Testis (tissue), 3 donors: ENCODE data around the gene ADIRF. TPM values are rescaled to one million over a fixed set of nuclear protein-coding genes. Genes with fewer than 3 reads are reported as not detected.

Experiments
- DNase-seq: peaks from one replicate; pipeline ENCODE4 v3.0.0-alpha.2; 2019
- H3K27ac ChIP-seq, 2 donors: fragments of 200-600 bp; sonication (generic); one replicate each; pipeline ENCODE4 v1.5.1; 2019
- H3K27me3 ChIP-seq: fragments of 200-600 bp; sonication (generic); one replicate; pipeline ENCODE4 v1.5.1; 2019
- H3K36me3 ChIP-seq: fragments of 200-600 bp; sonication (generic); one replicate; pipeline ENCODE4 v1.5.1; 2017; ENCODE audit warnings: low read depth; ENCODE audit errors: missing control alignments
- H3K4me1 ChIP-seq: fragments of 200-600 bp; sonication (generic); one replicate; pipeline ENCODE4 v1.5.1; 2019
- H3K4me3 ChIP-seq, 2 donors: fragments of 200-600 bp; sonication (generic); one replicate each; pipeline ENCODE4 v1.5.1; 2017 to 2019
- H3K9me3 ChIP-seq: fragments of 200-600 bp; sonication (generic); one replicate; pipeline ENCODE4 v1.5.1; 2017
- POLR2A ChIP-seq: fragments of 450-650 bp; IDR thresholded peaks from one replicate; pipeline ENCODE4 v1.6.1; 2017; ENCODE audit warnings: antibody characterized with exemption, mild to moderate bottlenecking, moderate library complexity
- WGBS, 2 donors: methylation state at CpG; one replicate each; pipeline ENCODE4 v1.1.5; 2018; 5-methylcytosine and 5-hydroxymethylcytosine counted together
- intact Hi-C: fragments of 100-400 bp; cut with DNase I; formaldehyde crosslinking; loops from one replicate; pipeline ENCODE4 v1.15.1; 2023; ENCODE audit warnings: low total_unique reads
- polyA plus RNA-seq: library from polyadenylated mRNA; stranded (reverse); fragments of 350-450 nt; fragmentation: Illumina TruSeq; extraction: RNeasy Lipid Tissue Mini Kit (QIAGEN cat#74804); gene quantifications from one replicate; pipeline ENCODE4 v1.2.3, GENCODE V29; 2014; ENCODE audit warnings: low read depth, low replicate concordance; ENCODE audit not compliant: insufficient read depth
- total RNA-seq, 2 donors: library from RNA; depleted of rRNA; stranded (reverse); fragments of >200 nt; gene quantifications; one replicate each; pipeline ENCODE4 v1.2.3, GENCODE V29; 2016
- TF ChIP-seq, protein P1 (sequence below), 3 experiments: fragments of 450-650 bp in 2 of 3; fragments of 200-600 bp in 1 of 3; sonication (generic) in 1 of 3; IDR thresholded peaks; one replicate each; pipeline ENCODE4 v1.5.1; 2016 to 2019; ENCODE audit warnings: antibody characterized with exemption in 3 of 3, mild to moderate bottlenecking in 2 of 3, moderate library complexity in 1 of 3

Gene ADIRF
- total and polyA plus RNA-seq, 3 donors from 2014 or later = 21.4 to 85.6 (median 35.0) TPM

DNA sequence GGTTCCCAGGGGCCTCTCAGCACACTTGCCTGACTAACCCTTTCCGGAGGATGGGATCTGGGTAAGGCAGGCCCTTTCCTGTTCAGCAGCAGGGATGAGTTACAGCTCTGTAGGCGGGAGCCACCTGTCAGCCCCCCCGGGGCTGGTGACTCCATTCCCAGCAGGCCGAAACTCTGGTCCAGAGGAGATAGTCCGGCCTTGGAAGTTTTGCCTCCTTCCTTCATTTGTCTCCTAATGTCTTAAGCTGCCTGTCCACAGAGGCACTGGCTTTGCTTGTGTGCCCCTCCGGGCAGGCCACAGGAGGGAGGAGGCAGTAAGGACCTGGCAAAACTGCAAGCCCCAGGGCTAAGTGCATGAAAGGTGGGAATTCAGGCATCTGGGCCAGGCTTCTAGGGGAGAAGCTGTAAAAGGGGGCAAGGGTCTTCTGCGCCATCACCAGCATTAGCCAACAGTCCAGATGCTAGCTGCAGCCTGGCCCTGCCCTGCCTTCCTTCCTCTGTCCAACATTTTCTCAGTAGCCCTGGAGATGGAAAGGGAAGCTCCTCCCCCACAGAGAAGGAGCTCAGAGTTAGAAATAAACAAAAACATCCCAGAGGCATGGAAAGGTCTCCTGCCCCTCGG, 1.2 kb downstream of the ADIRF start:
- Histone ChIP-seq H3K27ac (peak overlapping the region; percentile 86 to 98), H3K4me3 (peak overlapping the region; percentile 66 to 80), H3K27me3 (no peaks in the 10 kb centered on the region), H3K4me1 (peaks cover 38% of the 10 kb centered on the region), H3K36me3 (no peaks in the 10 kb centered on the region), H3K9me3 (no peaks in the 10 kb centered on the region)
- 24 to 60% methylated on average over 6 to 8 of the region's 8 CpGs for WGBS, 2 donors
- TF ChIP-seq, protein P1, sequence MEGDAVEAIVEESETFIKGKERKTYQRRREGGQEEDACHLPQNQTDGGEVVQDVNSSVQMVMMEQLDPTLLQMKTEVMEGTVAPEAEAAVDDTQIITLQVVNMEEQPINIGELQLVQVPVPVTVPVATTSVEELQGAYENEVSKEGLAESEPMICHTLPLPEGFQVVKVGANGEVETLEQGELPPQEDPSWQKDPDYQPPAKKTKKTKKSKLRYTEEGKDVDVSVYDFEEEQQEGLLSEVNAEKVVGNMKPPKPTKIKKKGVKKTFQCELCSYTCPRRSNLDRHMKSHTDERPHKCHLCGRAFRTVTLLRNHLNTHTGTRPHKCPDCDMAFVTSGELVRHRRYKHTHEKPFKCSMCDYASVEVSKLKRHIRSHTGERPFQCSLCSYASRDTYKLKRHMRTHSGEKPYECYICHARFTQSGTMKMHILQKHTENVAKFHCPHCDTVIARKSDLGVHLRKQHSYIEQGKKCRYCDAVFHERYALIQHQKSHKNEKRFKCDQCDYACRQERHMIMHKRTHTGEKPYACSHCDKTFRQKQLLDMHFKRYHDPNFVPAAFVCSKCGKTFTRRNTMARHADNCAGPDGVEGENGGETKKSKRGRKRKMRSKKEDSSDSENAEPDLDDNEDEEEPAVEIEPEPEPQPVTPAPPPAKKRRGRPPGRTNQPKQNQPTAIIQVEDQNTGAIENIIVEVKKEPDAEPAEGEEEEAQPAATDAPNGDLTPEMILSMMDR (IDR thresholded peaks at IDR 0.05) = no peak
- intact Hi-C loops = loop anchor here (10.0 kb wide), 1 partner anchor 125 kb away; the partner anchor contains the start of genes GLUD1 and SHLD2
- no peak for DNase-seq

- Histone ChIP-seq H3K4me3 (peak overlapping the region; percentile 66 to 80), H3K27me3 (no peaks in the 10 kb centered on the region), H3K4me1 (peaks cover 38% of the 10 kb centered on the region), H3K27ac (peak overlapping the region; percentile 86 to 98), H3K9me3 (no peaks in the 10 kb centered on the region), H3K36me3 (no peaks in the 10 kb centered on the region)
- DNase-seq = peak; percentile 80
- intact Hi-C loops = loop anchor here (10.0 kb wide), 1 partner anchor 124 kb away; the partner anchor contains the start of genes GLUD1 and SHLD2
- TF ChIP-seq POLR2A = peak; percentile 7
- TF ChIP-seq, protein P1 (IDR thresholded peaks at IDR 0.05) = no peak
- 1 to 18% methylated on average over 15 to 30 of the region's 30 CpGs for WGBS, 2 donors
Observed at GRCh38 chr10:86970162-86970981, 2.1 kb downstream of the ADIRF start.

GRCh38 chr10:86970982-86971231, 2.6 kb downstream of the ADIRF start:
- H3K4me1 ChIP-seq = peaks cover 34% of the 10 kb centered on the region
- TF ChIP-seq POLR2A = peak; percentile 75
- TF ChIP-seq, protein P1 (IDR thresholded peaks at IDR 0.05) = peak in 1 of 3 experiments; percentile 25
- peak overlapping the region; percentile 66 to 80 for H3K4me3 ChIP-seq
- no peaks in the 10 kb centered on the region for H3K9me3 ChIP-seq
- peak overlapping the region; percentile 86 to 98 for H3K27ac ChIP-seq
- 0 to 3% methylated on average over 1 to 20 of the region's 20 CpGs for WGBS, 2 donors
- H3K27me3 ChIP-seq = no peaks in the 10 kb centered on the region
- no peak for DNase-seq
- H3K36me3 ChIP-seq = no peaks in the 10 kb centered on the region
- intact Hi-C loops = loop anchor here (10.0 kb wide), 1 partner anchor 124 kb away; the partner anchor contains the start of genes GLUD1 and SHLD2

GRCh38 chr10:86971232-86971991, 3.1 kb downstream of the ADIRF start:
- Histone ChIP-seq H3K9me3 (no peaks in the 10 kb centered on the region), H3K4me1 (peaks cover 31% of the 10 kb centered on the region), H3K27me3 (no peaks in the 10 kb centered on the region), H3K27ac (peak overlapping the region; percentile 86 to 98), H3K36me3 (no peaks in the 10 kb centered on the region), H3K4me3 (peak overlapping the region; percentile 66 to 80)
- intact Hi-C loops = loop anchor here (10.0 kb wide), 1 partner anchor 123 kb away; the partner anchor contains the start of genes GLUD1 and SHLD2
- no peak for TF ChIP-seq POLR2A
- TF ChIP-seq, protein P1 (IDR thresholded peaks at IDR 0.05) = peak in 1 of 3 experiments; percentile 37
- 3 to 9% methylated on average over 35 to 65 of the region's 66 CpGs for WGBS, 2 donors
- DNase-seq = peak; percentile 90
